Heart left ventricle (tissue), 13 donors: ENCODE data around the gene TECR.

Source experiments
- POLR2A ChIP-seq, 2 donors: fragments of 450-650 bp; IDR thresholded peaks; one replicate each; pipeline ENCODE4 v1.6.1; 2017; ENCODE audit warnings: antibody characterized with exemption in 2 of 2, mild to moderate bottlenecking in 2 of 2, moderate library complexity in 2 of 2
- TF ChIP-seq, protein P1 (sequence below), 12 donors: fragments of 200-600 bp; sonication (generic) in 4 of 12; IDR thresholded peaks; one replicate each; pipeline versions ENCODE4 v1.5.0 to v1.8.0; 2018 to 2022; ENCODE audit warnings: antibody characterized with exemption in 12 of 12, mild to moderate bottlenecking in 5 of 12
- donor health status: ischemic (EF 13 %, LVEDD 7.1; RV severe dilation, severe dysfunction).
- donor health status: DM: no; HTN: yes; CAD: no.
- donor health status: DM: no; HTN: no; CAD: no.
- donor health status: ischemic (EF 25% LVEDD 6.9; RV normal size, moderate dysfunction).
- donor health status: ischemic (EF 25% LVEDD 5.7; RV mildly dilated, moderate dysfunction).
- donor health status: ischemic (EF 35%, LVEDD 5.7; RV mildly dilated, moderate dysfunction).
- donor health status: nonischemic (EF 11% LVEDD 7.7; RV severe dilation, severe dysfunction).
- donor health status: DM: yes; HTN: yes; CAD: no.
- donor health status: PGD.
- donor health status: ischemic (EF 29% LVEDD 5.4; RV normal size, mild dysfunction).
- donor health status: nonischemic (EF 23%, LVEDD 6.1; RV moderate dilation, normal function).

DNA sequence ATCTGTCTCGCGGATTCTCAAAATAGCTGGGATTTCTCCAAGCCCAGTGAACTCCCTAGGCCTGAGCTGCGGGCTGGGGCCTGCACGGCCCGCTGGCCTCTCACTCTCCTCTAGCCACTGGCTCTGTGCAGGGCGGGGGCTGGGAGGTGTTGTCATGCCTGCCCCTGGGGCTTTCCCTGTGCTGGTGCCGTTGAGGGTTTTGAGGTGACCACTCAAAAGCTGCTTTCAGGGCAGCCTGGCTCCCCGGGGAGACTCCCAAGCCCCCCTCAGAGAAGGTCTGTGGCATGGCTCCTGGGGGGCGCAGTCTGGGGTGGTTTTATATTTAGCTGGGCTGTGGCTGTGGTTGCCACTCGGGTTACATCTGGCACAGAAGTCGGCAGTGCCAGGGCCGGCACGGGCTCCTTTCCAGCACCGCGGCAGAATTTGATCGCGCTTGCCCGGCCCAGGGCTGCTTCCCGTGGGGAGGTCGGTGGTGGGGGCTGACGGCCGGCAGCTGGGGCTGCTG lies 32.5 kb downstream of the TECR start:
- no peak for TF ChIP-seq POLR2A (IDR thresholded peaks at IDR 0.05)
- TF ChIP-seq, protein P1, sequence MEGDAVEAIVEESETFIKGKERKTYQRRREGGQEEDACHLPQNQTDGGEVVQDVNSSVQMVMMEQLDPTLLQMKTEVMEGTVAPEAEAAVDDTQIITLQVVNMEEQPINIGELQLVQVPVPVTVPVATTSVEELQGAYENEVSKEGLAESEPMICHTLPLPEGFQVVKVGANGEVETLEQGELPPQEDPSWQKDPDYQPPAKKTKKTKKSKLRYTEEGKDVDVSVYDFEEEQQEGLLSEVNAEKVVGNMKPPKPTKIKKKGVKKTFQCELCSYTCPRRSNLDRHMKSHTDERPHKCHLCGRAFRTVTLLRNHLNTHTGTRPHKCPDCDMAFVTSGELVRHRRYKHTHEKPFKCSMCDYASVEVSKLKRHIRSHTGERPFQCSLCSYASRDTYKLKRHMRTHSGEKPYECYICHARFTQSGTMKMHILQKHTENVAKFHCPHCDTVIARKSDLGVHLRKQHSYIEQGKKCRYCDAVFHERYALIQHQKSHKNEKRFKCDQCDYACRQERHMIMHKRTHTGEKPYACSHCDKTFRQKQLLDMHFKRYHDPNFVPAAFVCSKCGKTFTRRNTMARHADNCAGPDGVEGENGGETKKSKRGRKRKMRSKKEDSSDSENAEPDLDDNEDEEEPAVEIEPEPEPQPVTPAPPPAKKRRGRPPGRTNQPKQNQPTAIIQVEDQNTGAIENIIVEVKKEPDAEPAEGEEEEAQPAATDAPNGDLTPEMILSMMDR (IDR thresholded peaks at IDR 0.05): no peak
